B cell (primary cell): ENCODE measurements around the gene DEAF1. TPM values are rescaled to one million over a fixed set of nuclear protein-coding genes. Genes with fewer than 3 reads are reported as not detected.

Experiments used
- ATAC-seq: fragments of 200-7000 bp; cut with Tn5 transposase; one replicate; pipeline ENCODE4 v1.10.0; 2021; ENCODE audit warnings: low read depth, mild to moderate bottlenecking, moderate number of reproducible peaks, moderate library complexity
- CTCF ChIA-PET: fragments of 350-600 bp; sonication (Branson Sonifier 250); formaldehyde crosslinking; loops from one replicate; lab custom pipeline; 2021; ENCODE audit warnings: antibody characterized with exemption, inconsistent platforms; lab: Charles Lee
- POLR2A ChIA-PET: fragments of 350-600 bp; sonication (Branson Sonifier 250); formaldehyde crosslinking; loops from one replicate; lab custom pipeline; 2021; ENCODE audit warnings: antibody characterized with exemption; lab: Charles Lee
- DNase-seq: peaks from one replicate; pipeline ENCODE4 v3.0.0; 2013
- H2AFZ ChIP-seq: 2 replicates; pipeline ENCODE4 v1.6.1; 2012; ENCODE audit warnings: mild to moderate bottlenecking, low read depth, low read length; ENCODE audit not compliant: insufficient read depth, poor library complexity, severe bottlenecking
- H3K27ac ChIP-seq, 2 donors: 1 replicate in 1 of 2; 2 replicates in 1 of 2; pipeline ENCODE4 v1.5.1; 2012 to 2013; ENCODE audit warnings: low read length in 2 of 2, mild to moderate bottlenecking in 2 of 2, moderate library complexity in 1 of 2
- H3K27me3 ChIP-seq, 4 experiments: fragments of 200-600 bp in 1 of 4; sonication (generic) in 1 of 4; replicated peaks in 1 of 4; 1 replicate in 2 of 4; 2 replicates in 2 of 4; pipeline versions ENCODE4 v1.6.1 to v1.7.0; 2013 to 2016; ENCODE audit warnings: low read length in 3 of 4, mild to moderate bottlenecking in 2 of 4, mixed read lengths in 1 of 4, moderate library complexity in 1 of 4; ENCODE audit not compliant: insufficient read depth in 4 of 4, control insufficient read depth in 3 of 4; ENCODE audit errors: control extremely low read depth in 1 of 4
- H3K36me3 ChIP-seq, 2 experiments: replicated peaks in 1 of 2; 1 replicate in 1 of 2; 2 replicates in 1 of 2; pipeline versions ENCODE4 v1.6.1 to v1.7.1; 2013; ENCODE audit warnings: low read length in 1 of 2; ENCODE audit not compliant: insufficient read depth in 2 of 2, control insufficient read depth in 1 of 2; ENCODE audit errors: control extremely low read depth in 1 of 2, extremely low read depth in 1 of 2
- H3K4me1 ChIP-seq, 2 donors: fragments of 200-600 bp in 1 of 2; sonication (generic) in 1 of 2; 1 replicate in 1 of 2; 2 replicates in 1 of 2; pipeline versions ENCODE4 v1.5.1 to v1.6.1; 2013 to 2017; ENCODE audit warnings: low read length in 2 of 2; ENCODE audit not compliant: control insufficient read depth in 2 of 2, insufficient read depth in 2 of 2
- H3K4me2 ChIP-seq: replicated peaks from 2 replicates; pipeline ENCODE3; 2012; ENCODE audit warnings: mild to moderate bottlenecking, low read depth, low read length; ENCODE audit not compliant: poor library complexity, severe bottlenecking
- H3K4me3 ChIP-seq, 5 experiments: fragments of 200-600 bp in 1 of 5; sonication (generic) in 1 of 5; 1 replicate in 3 of 5; 2 replicates in 2 of 5; pipeline versions ENCODE4 v1.5.1 to v1.7.0; 2011 to 2016; ENCODE audit warnings: low read length in 4 of 5, mild to moderate bottlenecking in 4 of 5, low read depth in 2 of 5, control low read depth in 1 of 5, moderate library complexity in 1 of 5; ENCODE audit not compliant: insufficient read depth in 1 of 5; ENCODE audit errors: control extremely low read depth in 1 of 5, extremely low read depth in 1 of 5
- H3K79me2 ChIP-seq: fragments of 200-600 bp; sonication (generic); one replicate; pipeline ENCODE4 v1.6.0; 2016; ENCODE audit warnings: low read length; ENCODE audit not compliant: control insufficient read depth, insufficient read depth
- H3K9ac ChIP-seq: fragments of 200-600 bp; sonication (generic); 2 replicates; pipeline ENCODE4 v1.6.1; 2017; ENCODE audit warnings: mild to moderate bottlenecking, low read length, moderate library complexity
- H3K9me3 ChIP-seq, 3 donors: one replicate each; pipeline versions ENCODE4 v1.6.1 to v1.7.1; 2013; ENCODE audit warnings: low read length in 2 of 3; ENCODE audit not compliant: control insufficient read depth in 2 of 3, insufficient read depth in 1 of 3; ENCODE audit errors: control extremely low read depth in 1 of 3
- H4K20me1 ChIP-seq: 2 replicates; pipeline ENCODE4 v1.6.0; 2012; ENCODE audit warnings: mild to moderate bottlenecking, low read length; ENCODE audit not compliant: insufficient read depth, control insufficient read depth, poor library complexity, severe bottlenecking
- H3K27ac Mint-ChIP-seq: one replicate; pipeline ENCODE4 v1.8.0; 2021; ENCODE audit warnings: mixed read lengths
- H3K27me3 Mint-ChIP-seq: one replicate; pipeline ENCODE4 v1.8.0; 2021; ENCODE audit warnings: mixed read lengths
- H3K4me1 Mint-ChIP-seq: one replicate; pipeline ENCODE4 v1.8.0; 2021; ENCODE audit warnings: mixed read lengths
- H3K4me3 Mint-ChIP-seq: one replicate; pipeline ENCODE4 v1.8.0; 2021; ENCODE audit warnings: mixed read lengths
- H3K9me3 Mint-ChIP-seq: one replicate; pipeline ENCODE4 v1.8.0; 2022; ENCODE audit warnings: mixed read lengths; ENCODE audit not compliant: insufficient read depth
- CTCF ChIP-seq: fragments of 200-600 bp; IDR thresholded peaks from one replicate; pipeline ENCODE4 v1.8.0; 2022; ENCODE audit warnings: antibody characterized with exemption, mild to moderate bottlenecking
- EZH2 ChIP-seq: IDR thresholded peaks from 2 replicates; pipeline ENCODE4 v1.6.1; 2012; ENCODE audit warnings: borderline replicate concordance, low read depth, mild to moderate bottlenecking, moderate library complexity, low read length; ENCODE audit not compliant: insufficient read depth, poor library complexity, severe bottlenecking
- WGBS: methylation state at CpG from one replicate; pipeline ENCODE4 v1.1.5; 2013; ENCODE audit warnings: missing lambda C conversion rate; ENCODE audit not compliant: insufficient coverage; 5-methylcytosine and 5-hydroxymethylcytosine counted together
- intact Hi-C: fragments of 100-400 bp; cut with micrococcal nuclease; formaldehyde crosslinking; loops from one replicate; pipeline ENCODE4 v1.10.0; 2022
- polyA plus RNA-seq: library from polyadenylated mRNA; depleted of rRNA; stranded (reverse); fragments of >200 nt; gene quantifications from 2 replicates; pipeline ENCODE4 v1.2.3, GENCODE V29; 2012
- total RNA-seq, 2 donors: library from RNA; stranded (reverse); fragments of 120-200 nt in 1 of 2; gene quantifications; 1 replicate in 1 of 2; 2 replicates in 1 of 2; pipeline versions ENCODE4 v1.2.3 to v1.2.4, GENCODE V29; 2013 to 2022

Gene DEAF1
- total and polyA plus RNA-seq, 2 donors (not counting 1 experiment from before 2014, with no cell fraction given), result 31.8 to 53.6 TPM

DNA sequence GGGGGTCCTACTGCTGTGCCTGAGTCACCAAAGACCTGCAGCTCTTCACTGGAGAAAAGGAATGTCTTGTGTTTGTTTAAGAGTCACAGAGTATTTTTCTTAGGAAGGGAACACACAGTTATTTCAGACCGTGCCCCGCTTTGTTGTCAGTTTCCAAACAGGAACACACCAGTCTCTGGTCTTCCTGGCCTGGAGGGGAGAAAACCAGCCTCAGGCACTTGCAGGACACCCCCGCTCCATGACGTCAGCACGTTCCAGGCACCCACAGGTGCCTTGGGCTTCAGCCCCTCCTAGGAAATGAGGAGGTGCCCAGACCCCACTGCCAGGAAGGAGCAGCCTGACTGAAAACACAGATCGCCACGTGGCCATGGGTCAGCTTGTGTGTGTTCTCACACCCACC lies 5.4 kb downstream of the DEAF1 start:
- no peaks in the 10 kb centered on the region for H3K27me3 Mint-ChIP-seq

DNA sequence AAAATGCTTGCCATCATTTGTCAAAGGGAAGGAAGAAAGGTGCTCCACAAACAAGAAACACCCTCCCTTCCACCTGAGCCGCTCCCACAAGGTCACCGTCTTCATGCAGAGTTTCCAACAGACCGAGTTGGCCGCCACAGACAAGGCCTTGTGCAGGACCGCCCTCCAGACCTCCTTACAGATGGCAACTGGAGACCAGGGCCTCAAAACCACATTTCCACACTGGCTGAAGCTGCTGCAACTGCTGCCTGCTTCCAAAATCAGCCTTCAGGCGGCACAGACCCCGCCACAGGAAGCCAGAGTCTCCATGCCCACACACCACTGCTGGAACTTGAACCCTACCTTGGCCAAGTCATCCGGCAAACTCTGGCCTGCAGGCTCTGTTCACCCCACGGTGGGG lies 6.3 kb downstream of the DEAF1 start:
- ChIA-PET CTCF (no interaction called here), POLR2A (no interaction called here)
- H3K9ac ChIP-seq, result no peak overlapping the region
- peaks cover 21% of the 10 kb centered on the region for H3K4me1 Mint-ChIP-seq
- ATAC-seq, result no peak
- no peak overlapping the region for H3K27ac Mint-ChIP-seq
- 66% methylated on average over 9 of the region's 9 CpGs for WGBS
- no peak overlapping the region for H3K4me3 Mint-ChIP-seq
- H4K20me1 ChIP-seq, result peaks cover 34% of the 10 kb centered on the region
- no peak for TF ChIP-seq EZH2
- no peak for TF ChIP-seq CTCF
- H3K9me3 ChIP-seq, result no peaks in the 10 kb centered on the region
- peaks cover 40% of the 10 kb centered on the region for H3K79me2 ChIP-seq
- peaks cover 0 to 44% of the 10 kb centered on the region in 2 experiments for H3K36me3 ChIP-seq
- H3K27ac ChIP-seq, result no peak overlapping the region
- intact Hi-C loops, result no loop called here
- H3K27me3 ChIP-seq, result no peaks in the 10 kb centered on the region
- H3K4me2 ChIP-seq, result no peak overlapping the region
- no peak for DNase-seq
- H3K27me3 Mint-ChIP-seq, result no peaks in the 10 kb centered on the region
- H3K4me1 ChIP-seq, result peaks cover 7 to 8% of the 10 kb centered on the region in 2 donors
- H2AFZ ChIP-seq, result no peak overlapping the region
- H3K4me3 ChIP-seq, result no peak overlapping the region
- H3K9me3 Mint-ChIP-seq, result no peaks in the 10 kb centered on the region

More for the DNA sequence above, 5.4 kb downstream of the DEAF1 start:
- TF ChIP-seq EZH2, result no peak
- no peak for TF ChIP-seq CTCF
- POLR2A ChIA-PET, result interaction anchor here (0.7 kb wide), 2 partner anchors 16 to 18 kb away, joined by 4 to 8 read pairs; no protein-coding TSS in a partner anchor
- intact Hi-C loops, result no loop called here
- Histone ChIP-seq H3K27me3 (no peaks in the 10 kb centered on the region), H3K36me3 (peaks cover 0 to 36% of the 10 kb centered on the region in 2 experiments), H3K4me2 (no peak overlapping the region), H3K4me3 (no peak overlapping the region), H2AFZ (no peak overlapping the region), H4K20me1 (peaks cover 40% of the 10 kb centered on the region), H3K4me1 (peaks cover 14 to 15% of the 10 kb centered on the region in 2 donors), H3K27ac (no peak overlapping the region), H3K9ac (no peak overlapping the region), H3K9me3 (no peaks in the 10 kb centered on the region), H3K79me2 (peaks cover 46% of the 10 kb centered on the region)
- 87% methylated on average over 7 of the region's 7 CpGs for whole genome bisulfite sequencing
- Mint-ChIP-seq H3K4me1 (peaks cover 23% of the 10 kb centered on the region), H3K27ac (no peak overlapping the region), H3K4me3 (no peak overlapping the region), H3K9me3 (no peaks in the 10 kb centered on the region)
- CTCF ChIA-PET, result no interaction called here
- DNase-seq (no peak), ATAC-seq (no peak)
